Spleen (tissue), 11 donors: ENCODE data around the gene ARHGEF38. TPM values are rescaled to one million over a fixed set of nuclear protein-coding genes. Genes with fewer than 3 reads are reported as not detected.
A peak's percentile ranks its signal among the peaks of the same experiment; 100 is the strongest.

Source experiments
- DNase-seq: peaks from one replicate; pipeline ENCODE4 v3.0.0-alpha.2; 2020
- H3K27ac ChIP-seq, 8 donors: fragments of 200-600 bp; sonication (generic) in 7 of 8; 1 replicate in 4 of 8; 2 replicates in 4 of 8; pipeline versions ENCODE4 v1.5.0 to v1.8.0; 2016 to 2021; ENCODE audit warnings: inconsistent platforms in 4 of 8, mild to moderate bottlenecking in 4 of 8, moderate library complexity in 1 of 8
- H3K27me3 ChIP-seq, 7 donors: fragments of 200-600 bp; sonication (generic) in 6 of 7; replicated peaks in 1 of 7; 1 replicate in 4 of 7; 2 replicates in 3 of 7; pipeline versions ENCODE4 v1.5.0 to v1.8.0; 2016 to 2021; ENCODE audit warnings: inconsistent platforms in 3 of 7, mild to moderate bottlenecking in 1 of 7
- H3K36me3 ChIP-seq, 6 donors: fragments of 200-600 bp; sonication (generic) in 5 of 6; 1 replicate in 4 of 6; 2 replicates in 2 of 6; pipeline versions ENCODE4 v1.5.0 to v1.8.0; 2016 to 2021; ENCODE audit warnings: inconsistent platforms in 2 of 6
- H3K4me1 ChIP-seq, 6 donors: fragments of 200-600 bp; sonication (generic) in 5 of 6; 1 replicate in 3 of 6; 2 replicates in 3 of 6; pipeline versions ENCODE4 v1.5.0 to v1.8.0; 2016 to 2021; ENCODE audit warnings: inconsistent platforms in 3 of 6
- H3K4me3 ChIP-seq, 8 donors: fragments of 200-600 bp; sonication (generic) in 7 of 8; 1 replicate in 4 of 8; 2 replicates in 4 of 8; pipeline versions ENCODE4 v1.5.0 to v1.8.0; 2016 to 2021; ENCODE audit warnings: inconsistent platforms in 4 of 8, mild to moderate bottlenecking in 4 of 8, moderate library complexity in 2 of 8
- H3K9me3 ChIP-seq, 8 donors: fragments of 200-600 bp; sonication (generic) in 7 of 8; 1 replicate in 4 of 8; 2 replicates in 4 of 8; pipeline versions ENCODE4 v1.5.0 to v1.8.0; 2016 to 2021; ENCODE audit warnings: inconsistent platforms in 4 of 8
- CTCF ChIP-seq, 11 experiments: fragments of 200-600 bp in 7 of 11; fragments of 450-650 bp in 4 of 11; sonication (generic) in 4 of 11; IDR thresholded peaks in 8 of 11; conservative IDR thresholded peaks in 3 of 11; 1 replicate in 7 of 11; 2 replicates in 4 of 11; pipeline versions ENCODE4 v1.4.0 to v1.8.0; 2016 to 2021; ENCODE audit warnings: antibody characterized with exemption in 11 of 11, inconsistent platforms in 4 of 11, mild to moderate bottlenecking in 1 of 11
- POLR2A ChIP-seq, 3 donors: fragments of 450-650 bp; IDR thresholded peaks; one replicate each; pipeline ENCODE4 v1.5.1; 2017; ENCODE audit warnings: antibody characterized with exemption in 3 of 3, mild to moderate bottlenecking in 1 of 3
- POLR2AphosphoS5 ChIP-seq, 3 donors: sonication (generic); formaldehyde crosslinking; IDR thresholded peaks; one replicate each; pipeline ENCODE4 v1.5.1; 2017; ENCODE audit warnings: antibody characterized with exemption in 3 of 3
- WGBS, 5 donors: extraction: QIAGEN DNeasy Blood & Tissue Kit in 3 of 5; methylation state at CpG; one replicate each; pipeline versions ENCODE4 v1.1.5 to v1.1.7; 2013 to 2018; 5-methylcytosine and 5-hydroxymethylcytosine counted together
- intact Hi-C: fragments of 100-400 bp; cut with DNase I; formaldehyde crosslinking; loops from one replicate; pipeline ENCODE4 v1.15.0; 2023; ENCODE audit warnings: low total_unique reads
- polyA plus RNA-seq, 3 donors: library from polyadenylated mRNA; stranded (reverse); fragments of 200-250 nt; gene quantifications; one replicate each; pipeline ENCODE4 v1.2.1, GENCODE V29; 2013
- total RNA-seq, 7 donors: library from RNA; depleted of rRNA in 3 of 7; stranded (reverse); fragments of >200 nt in 3 of 7; fragmentation: NEBNext Ultra II Directional in 4 of 7; extraction: Animal tissue kit (Norgen Biotek cat#: 25700) in 4 of 7; gene quantifications; one replicate each; pipeline versions ENCODE4 v1.1.0 to v1.2.1, GENCODE V29; 2016 to 2021
- donor health status: healthy with polysubstance abuse.
- donor health status: DM: no; HTN: no; CAD: no; lungs with moderate emphysema.
- donor health status: DM: no; HTN: no; CAD: no.
- donor health status: Bipolar disorder and iron deficiency.
- donor health status: healthy.
- donor health status: DM: no; HTN: no; CAD: no.
- donor health status: DM: yes; HTN: yes; CAD: no.

ARHGEF38 gene
- total and polyA plus RNA-seq, 10 donors = not detected

GRCh38 chr4:105709081-105709450 lies 156.6 kb downstream of the ARHGEF38 start:
- Histone ChIP-seq H3K9me3 (no peaks in the 10 kb centered on the region), H3K4me3 (peak overlapping the region; percentile 59 to 94 (median 88)), H3K36me3 (peaks cover 0 to 3% (median 0%) of the 10 kb centered on the region in 6 donors), H3K4me1 (peaks cover 9 to 67% (median 29%) of the 10 kb centered on the region in 6 donors), H3K27ac (peak overlapping the region; percentile 65 to 91 (median 86)), H3K27me3 (no peaks in the 10 kb centered on the region)
- 0 to 1% (median 0%) methylated on average over 6 to 11 of the region's 11 CpGs for WGBS, 5 donors
- TF ChIP-seq CTCF (IDR thresholded peaks at IDR 0.05 in 8 of 11, conservative IDR thresholded peaks at IDR 0.05 in 3 of 11) (no peak), POLR2AphosphoS5 (IDR thresholded peaks at IDR 0.05) (no peak), POLR2A (IDR thresholded peaks at IDR 0.05) (no peak)
- no peak for DNase-seq
- intact Hi-C loops = loop anchor here (10.0 kb wide), 1 partner anchor 564 kb away; the partner anchor contains the start of gene TET2

- Histone ChIP-seq H3K9me3 (no peaks in the 10 kb centered on the region), H3K27me3 (no peaks in the 10 kb centered on the region), H3K4me3 (no peak overlapping the region), H3K27ac (no peak overlapping the region), H3K36me3 (no peaks in the 10 kb centered on the region), H3K4me1 (peaks cover 9 to 67% (median 40%) of the 10 kb centered on the region in 6 donors)
- no peak for DNase-seq
- 81 to 93% (median 85%) methylated on average over 16 of the region's 16 CpGs for WGBS, 5 donors
- intact Hi-C loops = no loop called here
- TF ChIP-seq POLR2AphosphoS5 (IDR thresholded peaks at IDR 0.05) (no peak), CTCF (IDR thresholded peaks at IDR 0.05 in 8 of 11, conservative IDR thresholded peaks at IDR 0.05 in 3 of 11) (no peak), POLR2A (IDR thresholded peaks at IDR 0.05) (no peak)
These were observed 157.7 kb downstream of the ARHGEF38 start for GRCh38 chr4:105710012-105710600.

GRCh38 chr4:105710678-105711077 lies 158.3 kb downstream of the ARHGEF38 start:
- Histone ChIP-seq H3K9me3 (no peaks in the 10 kb centered on the region), H3K27me3 (no peaks in the 10 kb centered on the region), H3K4me3 (no peak overlapping the region), H3K36me3 (no peaks in the 10 kb centered on the region), H3K4me1 (peaks cover 9 to 68% (median 44%) of the 10 kb centered on the region in 6 donors), H3K27ac (no peak overlapping the region)
- WGBS, 5 donors = 86 to 92% (median 90%) methylated on average over 6 of the region's 6 CpGs
- TF ChIP-seq POLR2A (IDR thresholded peaks at IDR 0.05) (no peak), CTCF (IDR thresholded peaks at IDR 0.05 in 8 of 11, conservative IDR thresholded peaks at IDR 0.05 in 3 of 11) (no peak), POLR2AphosphoS5 (IDR thresholded peaks at IDR 0.05) (no peak)
- intact Hi-C loops = no loop called here
- DNase-seq = no peak

GRCh38 chr4:105712766-105713165 lies 160.3 kb downstream of the ARHGEF38 start:
- intact Hi-C loops = no loop called here
- WGBS, 5 donors = 81 to 93% (median 86%) methylated on average over 2 of the region's 2 CpGs
- TF ChIP-seq CTCF (IDR thresholded peaks at IDR 0.05 in 8 of 11, conservative IDR thresholded peaks at IDR 0.05 in 3 of 11) (no peak), POLR2A (IDR thresholded peaks at IDR 0.05) (no peak), POLR2AphosphoS5 (IDR thresholded peaks at IDR 0.05) (no peak)
- Histone ChIP-seq H3K4me1 (peaks cover under 1 to 50% (median 33%) of the 10 kb centered on the region in 6 donors), H3K27ac (no peak overlapping the region), H3K4me3 (no peak overlapping the region), H3K36me3 (peaks cover 0 to 2% (median 0%) of the 10 kb centered on the region in 6 donors), H3K9me3 (no peaks in the 10 kb centered on the region), H3K27me3 (no peaks in the 10 kb centered on the region)
- DNase-seq = no peak
